GM19240 (cell line): Measurements from ENCODE around the gene HDAC4.
A peak's percentile ranks its signal among the peaks of the same experiment; 100 is the strongest.

Experiments used
- DNase-seq: peaks from one replicate; pipeline ENCODE4 v3.0.0; 2011; ENCODE audit warnings: low spot score; ENCODE audit not compliant: insufficient read length

Gene HDAC4

DNA sequence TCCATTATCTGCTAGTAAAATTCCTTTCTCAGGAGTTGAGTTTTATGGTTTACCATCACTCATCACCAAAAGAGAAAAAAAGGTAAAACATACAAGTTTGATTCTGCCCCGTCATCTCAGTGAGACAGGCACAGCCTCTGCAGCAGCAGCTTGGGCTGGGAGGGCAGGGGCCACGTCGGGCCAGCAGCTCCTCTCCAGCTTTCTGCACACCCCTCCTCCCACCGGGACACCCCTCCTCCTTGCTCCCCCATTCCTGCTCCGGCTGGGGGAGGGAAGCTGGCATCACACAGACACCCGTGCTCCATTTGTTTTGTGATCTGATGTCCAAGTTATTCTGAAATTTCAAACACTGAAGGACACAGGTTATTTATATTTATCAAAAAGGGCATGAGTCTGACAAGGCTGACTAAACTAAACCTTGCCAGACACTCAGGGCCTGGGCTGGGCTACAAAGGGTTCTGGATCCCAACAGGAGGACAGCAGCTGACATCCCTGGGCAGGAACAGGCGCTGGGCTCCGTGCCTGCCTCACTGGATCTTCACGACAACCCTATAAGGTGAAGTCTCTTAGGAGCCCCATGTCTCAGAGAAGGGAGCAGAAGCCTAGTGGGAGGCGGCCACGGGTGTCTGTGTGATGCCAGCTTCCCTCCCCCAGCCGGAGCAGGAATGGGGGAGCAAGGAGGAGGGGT, 71.4 kb downstream of the HDAC4 start:
- no peak for DNase-seq

DNA sequence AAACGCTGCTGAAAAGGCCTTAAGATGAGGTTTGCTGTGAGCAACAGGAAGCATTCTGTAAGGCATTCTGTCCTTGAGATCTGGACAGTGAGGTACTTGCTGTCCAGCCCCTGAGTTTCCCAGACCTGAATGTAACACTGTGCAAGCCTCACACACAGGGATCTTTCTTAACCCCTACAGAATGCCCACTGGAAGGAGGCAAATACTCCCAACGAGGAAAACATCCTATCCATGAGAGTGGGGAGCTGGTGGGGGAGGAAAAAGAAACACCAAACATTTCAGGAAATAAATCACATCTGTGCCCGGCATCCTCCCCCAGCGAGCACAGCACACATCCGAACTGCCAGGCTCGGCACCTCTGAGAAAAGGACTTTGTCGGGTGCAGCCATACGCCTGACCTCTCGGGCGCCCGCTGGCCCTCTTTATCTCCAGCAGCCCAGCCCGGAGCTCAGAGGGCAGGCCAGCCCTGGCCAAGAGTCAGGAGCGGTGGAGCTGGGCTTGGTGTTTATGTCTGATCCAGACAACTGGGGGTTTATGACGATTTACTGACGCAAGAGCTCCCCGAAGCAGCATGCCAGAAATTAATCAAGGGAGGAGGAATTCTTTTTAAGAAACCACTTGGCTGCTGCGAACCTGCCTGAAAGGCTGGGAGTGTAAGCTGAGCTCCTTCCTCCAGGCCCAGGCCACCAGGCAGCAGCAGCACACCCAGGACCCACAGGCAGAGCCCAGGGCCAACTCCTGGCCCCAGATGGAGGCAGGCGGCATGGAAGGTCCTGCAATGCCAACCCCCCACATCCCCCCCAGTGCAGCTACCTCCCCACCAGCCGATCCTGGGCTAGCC, 72.2 kb downstream of the HDAC4 start:
- no peak for DNase-seq

DNA sequence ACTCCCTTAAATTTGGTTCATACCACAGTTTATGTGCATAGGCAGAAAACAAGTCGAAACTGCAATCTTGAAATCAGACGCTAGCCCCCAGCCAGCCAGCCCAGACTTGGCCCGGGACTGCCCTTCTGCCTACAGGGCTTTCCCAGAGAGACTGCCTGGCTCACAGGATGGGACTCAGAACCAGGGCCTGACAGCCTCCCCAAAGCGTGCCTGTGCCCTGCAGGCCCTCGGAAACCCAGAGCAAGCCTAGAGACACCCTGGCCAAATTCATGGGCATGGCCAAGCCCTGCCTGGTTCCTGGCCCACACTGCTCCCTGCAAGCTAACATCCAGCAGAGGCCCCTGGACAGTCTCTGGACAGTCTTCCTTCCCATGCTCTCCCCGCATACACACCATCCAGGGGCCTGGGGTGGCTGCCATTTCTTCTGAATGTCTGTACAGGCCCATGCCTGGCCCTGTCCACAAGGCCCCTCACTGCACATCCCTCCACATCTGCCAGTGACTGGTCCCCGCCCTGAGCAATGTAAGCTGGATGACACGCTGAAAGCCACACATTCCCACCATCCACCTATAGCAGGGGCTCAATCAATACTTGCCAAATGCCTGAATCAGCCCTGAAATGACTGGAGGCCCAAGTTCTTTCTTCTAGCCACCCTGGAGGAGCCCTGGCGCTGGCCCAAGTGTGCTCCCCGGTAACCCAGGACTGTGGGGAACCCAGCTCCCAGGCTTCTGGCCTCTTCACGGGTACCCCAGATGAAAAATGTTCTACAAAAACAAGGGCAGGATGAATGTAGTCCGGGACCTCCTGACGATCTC, 73.1 kb downstream of the HDAC4 start:
- no peak for DNase-seq

DNA sequence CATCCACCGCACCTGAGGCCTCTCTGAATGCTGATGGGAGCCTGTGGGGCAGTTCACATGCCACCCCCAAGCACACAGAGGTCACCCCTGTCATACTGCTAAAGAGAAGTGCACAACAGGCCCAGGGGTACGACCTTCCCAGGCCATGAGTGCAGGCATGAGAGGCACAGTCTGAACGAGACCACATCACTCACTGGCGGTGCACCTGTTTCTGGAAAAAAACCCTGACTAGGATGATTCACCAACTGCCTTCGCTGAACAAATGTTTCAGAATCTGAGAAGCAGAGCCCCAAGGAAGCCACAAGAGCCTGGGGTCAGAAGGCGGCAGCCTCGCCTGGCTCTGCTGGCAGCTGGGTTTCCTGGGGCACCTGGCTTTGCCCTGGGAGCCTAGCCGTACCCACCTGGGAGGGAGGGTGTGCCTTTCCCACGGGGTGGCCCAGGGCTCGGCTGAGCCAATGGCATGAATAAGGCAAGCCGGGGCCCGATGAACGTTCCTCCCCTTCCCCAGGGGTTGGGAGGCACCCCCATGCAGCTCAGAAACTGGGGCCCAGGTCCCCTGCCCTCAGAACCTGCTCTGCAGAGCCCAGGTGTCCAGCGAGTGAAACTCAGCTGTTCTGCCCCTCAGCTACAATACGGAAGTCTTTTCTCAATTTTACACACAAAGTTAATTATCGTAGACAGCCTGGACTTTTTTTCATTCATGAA, 73.8 kb downstream of the HDAC4 start:
- DNase-seq = no peak

DNA sequence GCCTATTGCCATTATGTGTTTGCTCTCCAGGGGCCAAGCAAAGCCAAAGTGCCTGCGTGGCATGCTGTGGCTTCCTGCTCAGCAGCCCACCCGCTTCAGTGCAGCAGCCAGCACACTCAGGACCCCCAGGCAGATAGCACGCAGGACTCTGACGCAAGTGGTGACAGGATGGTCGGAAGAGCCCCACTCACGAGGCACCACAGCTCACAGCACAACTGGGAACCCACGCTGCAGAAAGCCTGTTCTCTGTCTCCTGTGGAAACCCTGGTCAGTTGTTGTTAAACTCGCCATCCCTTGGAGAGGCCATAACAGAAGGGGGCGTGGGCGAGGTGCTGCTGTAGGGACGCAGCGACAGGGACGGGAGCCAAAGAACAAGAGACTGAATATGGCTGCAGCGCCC, 76.4 kb downstream of the HDAC4 start:
- no peak for DNase-seq

DNA sequence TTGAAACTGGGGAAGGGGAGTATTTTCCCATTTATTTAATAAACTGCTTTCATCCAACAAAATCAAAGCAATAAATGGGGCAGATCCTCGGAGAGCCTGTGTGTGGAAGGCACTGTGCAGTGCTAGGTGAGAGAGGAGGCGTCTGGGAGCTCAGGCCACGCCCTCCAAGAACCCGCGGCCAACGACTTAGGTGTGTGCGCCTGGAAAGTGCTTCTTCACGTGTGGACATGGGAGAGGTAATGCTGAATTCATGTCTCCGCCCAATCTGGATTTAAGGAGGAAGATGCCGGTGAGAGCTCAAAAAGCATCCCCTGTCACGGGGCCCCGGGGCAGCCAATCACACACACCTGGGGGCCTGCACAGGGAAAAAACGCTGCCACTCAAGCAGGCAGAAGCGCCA, 77.4 kb downstream of the HDAC4 start:
- DNase-seq = no peak

DNA sequence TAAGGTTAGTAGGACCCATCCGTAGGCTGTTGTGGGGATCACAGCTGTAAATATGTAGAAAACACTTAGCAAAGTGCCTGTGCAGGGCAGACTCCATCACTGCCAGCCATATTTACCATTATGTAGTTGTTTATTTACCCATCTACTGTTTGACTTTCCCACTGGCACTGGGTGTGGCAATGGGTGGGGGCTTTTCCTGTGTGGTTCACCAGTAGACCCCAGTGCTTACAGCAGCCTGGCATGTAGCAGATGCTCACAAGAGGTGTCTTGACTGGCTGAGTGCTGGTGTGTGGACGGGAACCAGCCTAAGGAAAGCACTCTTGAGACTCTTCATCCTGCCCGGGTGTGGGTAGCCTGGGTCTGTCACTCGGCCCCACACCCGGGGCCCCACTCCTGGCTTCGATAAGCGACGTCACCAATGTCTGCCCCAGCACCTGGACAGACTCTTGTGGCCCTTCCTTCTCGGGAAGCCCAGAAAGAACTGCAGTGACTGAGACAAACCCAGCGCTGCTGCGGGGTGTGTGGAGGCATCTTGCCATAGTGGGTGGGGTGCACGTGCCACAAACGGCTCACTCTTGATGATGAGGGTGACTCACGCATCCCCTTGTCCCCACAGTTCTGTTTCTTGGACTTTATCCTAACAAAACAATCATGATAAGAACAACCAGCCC, 78.3 kb downstream of the HDAC4 start:
- no peak for DNase-seq

DNA sequence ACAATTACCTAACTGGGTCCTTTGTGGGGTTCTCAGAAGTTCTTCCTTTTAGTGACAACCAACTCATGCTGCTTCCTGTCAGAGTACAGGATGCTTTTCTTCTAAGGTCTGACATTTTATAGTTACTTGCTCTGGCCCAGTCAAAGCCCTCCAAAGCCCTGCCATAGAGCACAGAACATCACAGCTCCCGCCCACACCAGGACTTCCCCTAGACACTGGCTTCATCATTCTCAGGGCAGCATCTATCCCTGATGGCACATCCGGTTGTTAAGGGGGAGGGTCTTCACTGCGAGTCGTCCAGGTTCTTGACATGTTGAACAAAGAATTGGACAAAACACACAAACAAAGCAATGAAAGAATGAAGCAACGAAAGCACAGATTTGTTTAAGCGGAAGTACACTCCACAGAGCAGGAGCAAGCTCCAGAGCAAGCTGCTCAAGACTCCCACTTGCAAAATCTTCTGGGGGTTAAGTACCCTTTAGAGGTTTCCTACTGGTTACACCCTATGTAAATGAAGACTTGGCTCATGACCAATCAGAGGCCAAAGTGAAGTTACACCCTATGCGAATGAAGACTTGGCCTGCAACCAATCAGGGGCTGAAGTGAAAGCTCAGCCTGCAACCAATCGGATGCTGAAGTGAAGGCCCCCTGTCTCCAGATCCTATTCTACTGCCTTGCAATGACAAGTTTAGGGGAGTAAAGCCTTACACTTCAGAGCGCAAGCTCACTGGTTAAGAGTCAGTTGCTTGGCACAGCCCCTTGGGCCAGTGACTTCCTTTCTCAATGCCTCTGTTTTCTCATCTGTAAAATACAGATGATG, 79.0 kb downstream of the HDAC4 start:
- no peak for DNase-seq

DNA sequence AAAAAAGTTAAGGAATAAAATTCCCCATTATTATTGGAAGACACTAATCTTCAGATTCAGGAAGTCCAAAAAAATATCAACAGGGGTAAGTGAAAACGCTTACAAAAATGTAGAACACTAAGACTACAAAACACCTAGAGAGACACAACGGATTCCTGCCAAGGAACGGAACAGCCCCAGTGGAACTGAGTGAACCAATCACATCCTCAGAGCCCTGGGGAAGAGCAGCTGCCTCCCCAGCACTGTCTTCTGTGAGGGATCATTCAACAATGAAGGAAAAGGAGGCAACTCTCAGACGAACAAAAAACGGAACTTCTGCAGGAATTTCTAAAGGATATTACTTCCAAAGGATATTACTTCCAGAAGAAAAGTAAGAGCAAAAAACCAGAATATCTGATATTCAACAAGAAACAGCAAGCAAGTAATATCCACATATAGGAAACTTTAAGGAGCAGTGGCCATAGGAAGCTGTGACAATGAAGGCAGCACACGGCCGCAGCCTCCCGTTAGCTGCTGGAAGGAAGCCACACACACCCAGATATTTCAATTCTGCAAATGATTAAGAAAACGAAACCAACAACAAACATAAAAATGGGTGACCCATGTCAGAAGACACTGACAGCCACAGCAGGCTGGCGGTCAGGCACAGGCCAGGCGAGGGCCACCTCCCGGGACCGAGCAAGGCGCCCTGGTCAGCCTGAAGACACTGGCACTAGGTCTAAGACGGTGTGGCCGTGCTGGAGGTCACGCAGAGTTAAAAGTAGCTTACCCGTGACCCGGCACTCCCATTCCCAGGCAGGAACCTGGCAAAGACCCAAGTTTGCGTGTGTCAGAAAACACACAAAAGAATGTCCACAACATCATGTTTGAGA, 81.8 kb downstream of the HDAC4 start:
- DNase-seq = no peak

DNA sequence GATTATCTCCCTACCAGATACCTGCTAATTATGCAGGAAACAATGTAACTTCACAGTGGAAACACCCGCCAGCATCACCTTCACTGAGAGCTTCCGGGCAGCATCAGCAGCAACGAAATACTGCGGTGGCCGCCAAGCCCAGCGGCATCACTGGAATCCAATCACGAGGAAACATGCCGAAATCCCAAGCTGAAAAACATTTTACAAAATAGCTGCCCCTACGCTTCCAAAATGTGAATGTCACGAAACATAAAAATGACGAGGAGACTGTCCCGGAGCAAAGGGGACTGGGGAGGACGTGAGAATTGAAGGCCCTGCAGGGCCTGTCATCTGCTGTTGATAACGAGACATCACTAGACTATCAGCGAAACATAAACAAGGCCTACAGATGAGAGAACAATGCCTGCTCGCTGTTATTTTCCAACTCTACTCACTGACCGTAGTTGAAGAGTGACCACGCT, 82.6 kb downstream of the HDAC4 start:
- DNase-seq = no peak

DNA sequence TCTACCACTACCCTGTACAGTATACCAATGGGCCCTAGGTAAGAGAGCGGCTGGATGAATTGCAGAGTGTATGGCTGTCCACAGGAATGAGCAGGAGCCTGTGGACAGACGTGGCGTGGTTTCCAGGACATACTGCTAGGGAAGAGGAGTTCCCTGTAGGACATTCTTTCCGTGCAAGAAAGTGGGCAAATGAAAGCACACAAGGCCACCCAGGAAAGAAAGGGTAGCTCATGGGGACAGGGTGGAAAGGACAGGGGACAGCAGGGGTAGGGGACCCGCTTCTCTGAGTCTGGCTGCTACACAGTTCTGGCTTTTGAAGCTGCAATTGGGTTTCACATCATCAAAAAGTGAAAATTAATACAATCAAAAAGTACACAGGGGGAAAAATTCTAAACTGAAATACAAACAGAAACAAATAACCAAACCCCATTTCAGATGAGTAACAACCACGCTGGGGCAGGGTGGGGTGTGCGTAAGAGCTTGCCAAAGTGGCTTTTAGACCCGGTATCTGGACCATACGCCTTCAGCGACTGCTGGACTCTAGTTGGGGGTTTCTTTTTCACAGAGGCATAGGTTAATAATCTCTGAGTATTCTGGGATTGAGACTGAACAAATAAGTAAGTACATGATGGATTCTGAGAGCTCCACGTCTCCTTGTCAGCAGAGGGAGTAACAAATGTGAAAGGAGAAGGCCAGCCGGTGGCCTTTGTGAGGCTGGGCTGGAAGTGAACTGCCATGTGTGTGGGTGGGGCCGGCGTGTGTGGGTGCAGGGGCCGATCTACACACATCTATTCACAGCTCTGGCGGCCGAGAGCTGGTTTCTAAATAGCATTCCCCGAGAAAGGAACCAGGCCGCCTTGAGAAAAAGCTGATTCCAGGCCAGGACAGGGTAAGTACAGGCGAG, 84.0 kb downstream of the HDAC4 start:
- no peak for DNase-seq

DNA sequence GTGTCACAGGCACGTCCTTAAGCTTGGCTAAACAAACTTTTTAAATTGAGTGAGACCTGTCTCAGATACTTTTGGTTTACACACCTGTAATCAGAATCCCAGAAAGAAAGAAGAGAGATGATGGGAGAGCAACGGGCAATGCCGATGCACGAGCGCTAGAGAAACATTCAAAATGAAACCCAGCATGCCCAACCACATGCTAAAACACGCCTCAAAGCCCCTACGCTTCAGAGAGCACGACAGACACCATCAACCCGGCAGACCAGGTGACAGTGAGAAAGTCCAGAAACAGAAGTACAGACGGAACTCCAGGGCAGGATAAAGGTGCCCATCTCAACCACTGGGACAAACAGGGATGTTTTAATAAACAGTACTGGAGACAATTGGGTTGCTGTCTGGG, 85.5 kb downstream of the HDAC4 start:
- DNase-seq = peak; percentile 36

DNA sequence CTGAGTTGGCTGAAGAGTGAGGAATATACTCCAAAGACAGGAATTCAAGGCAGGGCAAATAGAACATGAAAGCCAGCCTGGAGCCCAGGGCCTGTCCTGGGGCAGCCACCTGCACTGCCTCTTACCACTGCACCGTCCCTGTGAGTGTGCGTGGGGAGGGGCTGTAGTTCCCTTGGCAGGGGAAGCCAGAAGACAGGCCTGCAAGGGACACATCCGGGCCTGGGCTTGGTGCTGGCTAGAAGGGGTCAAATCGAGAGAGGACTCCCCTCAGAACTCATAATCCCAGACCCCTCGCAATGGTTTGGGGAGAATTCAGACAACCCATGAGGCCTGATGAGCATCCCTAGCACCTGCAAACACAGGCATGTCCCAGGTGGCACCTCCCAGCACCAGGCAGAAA, 87.0 kb downstream of the HDAC4 start:
- no peak for DNase-seq

DNA sequence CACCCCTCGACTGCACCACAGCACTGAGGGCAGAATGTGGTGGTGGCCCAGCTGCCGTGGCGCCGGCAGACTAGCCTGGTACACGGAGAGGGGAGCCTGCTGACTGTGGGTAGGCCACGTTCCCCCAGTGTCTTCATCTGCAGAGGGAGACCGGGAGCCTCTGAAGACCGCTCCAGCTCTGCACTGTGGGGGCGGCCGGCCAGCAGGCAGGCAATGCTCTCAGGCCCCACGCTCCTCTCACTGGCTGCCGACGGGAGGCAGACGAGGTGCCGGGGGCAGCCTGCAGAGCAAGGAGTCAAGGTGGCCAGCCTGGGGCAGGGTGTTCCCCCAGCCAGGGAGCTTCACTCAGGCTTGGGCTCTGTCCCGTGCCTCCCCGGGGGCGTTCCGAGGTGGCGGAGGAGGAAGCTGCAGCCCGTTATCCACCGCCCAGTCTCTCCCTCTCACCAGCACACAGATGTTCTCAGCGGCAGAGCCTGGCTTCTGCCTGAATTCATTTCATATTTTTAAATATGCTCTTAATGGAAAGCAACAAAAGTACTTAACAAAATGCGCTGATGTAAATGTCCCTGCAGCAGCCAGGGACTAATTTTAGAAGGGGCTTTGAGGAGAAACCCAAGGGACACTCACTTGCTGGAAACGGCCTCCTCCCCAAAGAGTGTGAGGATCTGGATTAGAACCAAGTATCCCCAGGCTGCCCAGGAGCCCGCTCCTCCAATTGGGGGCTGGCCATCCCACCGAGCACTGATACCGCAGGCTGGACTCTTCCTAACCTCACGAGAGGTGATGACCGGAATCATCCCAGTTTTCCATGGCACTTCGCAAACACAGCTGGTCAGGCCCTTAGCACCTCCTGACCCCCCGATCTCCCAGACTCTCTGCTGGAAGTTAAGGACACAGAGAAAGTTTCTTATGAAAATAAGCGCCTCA, 87.8 kb downstream of the HDAC4 start:
- DNase-seq = no peak

DNA sequence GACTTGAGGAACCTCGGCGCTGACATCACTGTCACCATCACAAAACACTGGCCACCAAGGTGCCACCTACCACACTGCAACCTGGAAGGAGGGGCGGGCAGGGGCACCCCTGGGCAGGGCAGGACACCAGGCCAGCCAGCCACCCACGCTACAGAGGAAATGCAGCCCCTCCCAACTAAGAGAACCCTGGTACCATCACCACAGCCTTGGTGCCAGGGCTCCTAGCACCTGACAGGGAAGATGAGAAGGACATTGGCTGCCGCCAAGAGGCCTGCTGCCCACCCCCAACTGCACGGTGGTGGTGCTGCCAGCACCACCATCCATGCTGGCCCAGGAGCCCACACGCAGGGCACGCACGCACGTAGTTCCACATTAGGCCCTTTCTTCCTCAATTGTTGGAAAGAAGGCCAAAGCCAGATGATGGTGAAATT, 88.7 kb downstream of the HDAC4 start:
- DNase-seq = no peak

DNA sequence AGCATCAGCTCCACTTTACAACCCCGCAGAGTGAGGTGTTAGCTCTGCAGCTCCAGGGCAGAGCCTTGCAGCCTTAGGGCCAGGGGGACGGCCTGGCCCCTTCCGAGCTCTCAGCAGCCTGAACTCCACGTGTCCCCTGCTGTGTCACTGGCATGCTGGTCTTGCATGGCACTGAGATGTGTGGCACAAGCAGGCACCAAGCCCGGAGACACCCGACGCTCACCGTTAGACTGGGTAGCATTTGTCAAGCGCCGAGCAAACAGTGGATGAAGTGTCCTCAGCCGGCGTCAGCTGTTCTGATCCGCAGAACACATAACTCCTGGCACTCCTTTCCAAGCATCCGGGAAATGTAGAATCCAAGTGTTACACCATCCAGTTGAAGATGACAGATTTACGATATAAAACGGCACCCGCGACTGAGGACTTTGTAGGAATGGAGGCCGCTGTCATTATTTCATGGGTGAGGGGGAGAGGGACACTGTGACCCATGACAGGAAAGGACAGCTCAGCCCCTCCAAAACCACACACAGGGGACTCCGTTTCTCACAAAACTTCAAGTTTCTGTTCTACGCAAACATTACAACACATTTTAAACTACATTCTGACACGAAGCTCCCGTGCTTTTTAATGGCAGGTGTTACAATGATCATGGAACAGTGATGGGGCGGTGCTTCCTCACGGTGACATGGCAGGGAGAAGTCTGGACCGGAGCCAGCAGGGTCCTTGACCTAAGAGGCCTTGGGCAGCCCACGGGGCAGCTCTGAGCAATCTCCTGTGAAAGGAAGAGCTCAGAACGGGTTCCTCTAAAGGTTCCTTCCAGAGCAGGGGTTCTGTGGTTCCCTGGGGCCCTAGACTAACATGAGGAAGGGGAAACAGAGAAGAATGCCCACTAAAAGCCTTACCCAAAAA, 89.4 kb downstream of the HDAC4 start:
- DNase-seq = no peak
